GM18907 (cell line): ENCODE data around the gene XYLT1.

ENCODE experiments used
- ATAC-seq: cut with Tn5 transposase; IDR thresholded peaks from one replicate; pipeline ENCODE4 v1.9.1; 2021; ENCODE audit warnings: mild to moderate bottlenecking, moderate library complexity; ENCODE audit not compliant: unreplicated experiment

The XYLT1 gene

GRCh38 chr16:17213025-17213424, 257.7 kb downstream of the XYLT1 start:
- ATAC-seq: no peak

DNA sequence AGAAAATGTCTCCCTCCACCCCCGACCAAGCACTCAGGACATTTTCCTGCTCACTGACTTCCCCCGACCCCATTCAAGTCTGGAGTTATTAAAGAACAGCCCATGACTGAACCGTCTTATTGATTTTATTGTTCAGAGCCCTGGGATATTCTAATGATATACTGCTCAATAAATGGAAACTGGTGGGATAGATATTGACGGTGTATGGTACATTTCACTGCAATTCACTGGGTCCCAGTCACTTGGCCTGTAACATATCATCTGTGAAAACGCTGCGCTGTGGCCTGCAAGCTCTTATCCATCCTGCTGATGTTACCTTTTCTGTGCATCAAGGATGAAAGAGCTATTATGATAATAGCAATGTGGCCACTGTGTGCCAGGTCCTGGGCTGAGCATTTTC, 258.2 kb downstream of the XYLT1 start:
- ATAC-seq: no peak

- no peak for ATAC-seq
Measured at GRCh38 chr16:17211797-17212196, 259.0 kb downstream of the XYLT1 start.

DNA sequence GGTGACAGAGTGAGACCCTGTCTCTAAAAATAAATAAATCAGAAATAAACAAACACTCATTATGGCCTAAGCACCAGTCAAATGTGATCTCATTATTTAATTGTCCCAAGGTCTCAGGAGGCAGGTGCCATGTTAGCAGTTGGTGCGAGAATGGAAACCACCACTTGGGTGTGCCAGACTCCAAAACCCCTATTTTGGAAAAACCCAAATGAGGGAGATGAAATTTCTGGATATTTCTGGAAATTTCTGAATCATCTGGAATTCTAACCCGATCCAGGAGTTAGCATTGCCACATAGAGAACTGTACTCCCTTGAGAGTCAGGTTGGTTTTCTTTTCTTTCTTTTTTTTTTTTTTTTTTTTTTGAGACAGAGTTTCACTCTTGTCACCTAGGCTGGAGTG, 264.0 kb downstream of the XYLT1 start:
- ATAC-seq: no peak

GRCh38 chr16:17205279-17206211, 265.2 kb downstream of the XYLT1 start:
- ATAC-seq: no peak

GRCh38 chr16:17204644-17205043, 266.1 kb downstream of the XYLT1 start:
- no peak for ATAC-seq

DNA sequence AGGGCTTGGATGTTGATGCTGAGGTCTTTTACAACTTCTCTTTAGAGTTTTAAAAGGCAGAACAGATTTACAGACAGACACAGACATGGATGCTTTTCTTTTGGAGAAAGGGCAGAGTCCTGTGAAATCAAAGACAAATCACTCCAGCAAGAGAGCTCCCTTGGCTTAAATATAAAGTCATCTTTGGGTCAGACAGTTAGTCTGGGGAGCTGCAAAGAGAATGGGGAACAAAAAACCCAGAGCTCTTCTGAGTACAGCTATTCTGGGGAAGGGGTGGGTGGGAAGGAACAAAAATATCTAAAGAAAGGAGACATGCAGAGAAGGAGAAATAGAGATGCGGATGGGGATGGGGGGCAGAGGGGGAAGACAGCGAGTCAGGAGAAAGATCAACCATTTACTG, 266.6 kb downstream of the XYLT1 start:
- ATAC-seq: no peak

- ATAC-seq: no peak
Measured at GRCh38 chr16:17203424-17203823, 267.3 kb downstream of the XYLT1 start.

GRCh38 chr16:17199135-17199534, 271.6 kb downstream of the XYLT1 start:
- no peak for ATAC-seq

- ATAC-seq: no peak
Measured at GRCh38 chr16:17196526-17196925, 274.2 kb downstream of the XYLT1 start.

DNA sequence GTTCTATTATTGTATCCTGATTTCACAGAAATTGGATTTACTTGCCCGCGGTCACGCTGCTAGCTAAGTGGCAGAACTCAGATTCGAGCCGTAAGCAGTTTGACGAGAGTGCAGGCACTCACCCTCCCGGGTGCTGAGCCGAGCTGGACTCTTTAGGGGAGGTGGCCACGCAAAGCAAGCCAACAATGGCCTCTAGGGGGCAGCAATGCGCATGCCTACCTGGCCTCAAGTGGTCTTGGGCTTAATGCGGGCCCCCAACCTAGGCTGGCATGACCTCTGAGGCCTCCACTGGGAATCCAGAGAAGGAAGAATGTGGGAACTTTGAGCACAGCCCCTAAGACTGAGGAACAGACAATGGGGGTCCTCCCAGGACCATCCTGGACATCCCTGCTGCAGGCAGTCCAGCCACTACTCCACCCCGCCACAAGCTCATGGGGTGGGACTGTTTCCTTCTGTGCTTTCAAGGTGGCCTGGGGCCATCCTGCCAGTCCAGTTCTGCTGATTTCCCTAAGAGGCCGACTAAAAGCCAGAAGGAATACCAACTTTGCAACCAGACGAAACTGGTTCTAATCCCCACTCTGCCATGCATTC, 276.5 kb downstream of the XYLT1 start:
- no peak for ATAC-seq

DNA sequence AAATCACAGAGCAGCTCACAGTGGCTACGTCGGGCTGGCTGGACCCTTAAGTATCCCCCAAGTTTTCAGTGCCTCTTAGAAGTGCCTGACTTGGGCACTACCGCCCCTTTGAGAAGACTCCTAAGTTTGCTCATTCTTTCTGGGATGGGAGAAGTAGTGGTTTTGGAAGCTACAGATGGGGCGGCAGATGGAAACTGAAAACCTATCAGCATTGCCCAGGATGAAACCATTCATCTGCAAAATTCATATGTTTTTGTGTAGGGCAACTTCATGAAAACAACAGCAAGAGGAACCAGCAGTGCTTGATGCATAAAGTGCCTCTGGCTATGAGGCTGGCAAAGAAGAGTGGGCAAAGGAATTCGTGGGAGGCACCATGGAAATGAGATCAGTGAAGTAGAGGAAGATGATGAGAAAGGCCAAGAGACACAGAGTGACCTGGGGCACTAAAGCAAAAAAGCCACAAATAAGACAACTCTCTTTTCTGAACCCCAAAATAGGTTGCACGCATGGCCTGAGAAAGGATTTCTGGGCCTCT, 277.1 kb downstream of the XYLT1 start:
- ATAC-seq: no peak

- no peak for ATAC-seq
Measured at GRCh38 chr16:17184026-17184425, 286.7 kb downstream of the XYLT1 start.

DNA sequence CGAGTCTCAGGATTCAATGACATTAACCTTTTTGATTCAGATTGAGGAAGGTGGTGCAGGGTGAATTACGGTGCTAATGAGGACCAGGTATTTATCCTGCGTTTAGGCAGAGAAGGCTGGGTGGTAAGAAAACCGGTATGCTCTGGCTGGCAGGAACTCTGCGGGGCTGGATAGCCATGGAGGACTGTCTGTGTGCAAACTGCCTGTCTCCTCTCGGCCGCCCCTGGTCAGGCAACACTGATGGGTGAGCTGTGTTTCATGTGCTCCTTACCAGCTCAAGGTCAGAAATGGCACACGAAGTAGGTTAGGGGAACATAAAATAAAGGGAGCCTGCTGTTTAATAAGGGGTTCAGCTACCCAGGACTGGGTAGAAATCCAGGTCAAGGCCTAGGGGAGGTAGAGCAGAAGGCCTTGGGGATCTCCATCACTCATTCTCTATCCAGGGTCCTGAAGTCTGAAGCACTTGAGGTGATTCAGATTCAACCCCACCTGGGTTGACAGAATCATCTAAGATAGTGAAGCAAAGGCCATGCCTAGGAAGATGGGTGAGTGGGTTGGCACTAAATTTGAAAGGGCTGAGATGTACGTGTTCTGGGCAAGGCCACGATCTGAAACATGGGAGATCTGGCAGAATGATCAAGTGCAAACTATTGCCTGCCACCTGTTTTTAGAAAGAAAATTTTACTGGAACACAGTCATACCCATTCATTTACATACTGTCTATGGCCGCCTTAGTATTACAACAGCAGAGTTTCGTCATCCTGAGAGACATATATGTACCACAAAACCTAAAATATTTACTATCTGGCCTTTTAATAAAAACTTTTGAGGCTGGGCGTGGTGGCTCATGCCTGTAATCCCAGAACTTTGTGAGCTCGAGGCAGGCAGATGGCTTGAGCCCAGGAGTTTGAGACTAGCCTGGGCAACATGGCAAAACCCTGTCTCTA, 292.5 kb downstream of the XYLT1 start:
- ATAC-seq: no peak

DNA sequence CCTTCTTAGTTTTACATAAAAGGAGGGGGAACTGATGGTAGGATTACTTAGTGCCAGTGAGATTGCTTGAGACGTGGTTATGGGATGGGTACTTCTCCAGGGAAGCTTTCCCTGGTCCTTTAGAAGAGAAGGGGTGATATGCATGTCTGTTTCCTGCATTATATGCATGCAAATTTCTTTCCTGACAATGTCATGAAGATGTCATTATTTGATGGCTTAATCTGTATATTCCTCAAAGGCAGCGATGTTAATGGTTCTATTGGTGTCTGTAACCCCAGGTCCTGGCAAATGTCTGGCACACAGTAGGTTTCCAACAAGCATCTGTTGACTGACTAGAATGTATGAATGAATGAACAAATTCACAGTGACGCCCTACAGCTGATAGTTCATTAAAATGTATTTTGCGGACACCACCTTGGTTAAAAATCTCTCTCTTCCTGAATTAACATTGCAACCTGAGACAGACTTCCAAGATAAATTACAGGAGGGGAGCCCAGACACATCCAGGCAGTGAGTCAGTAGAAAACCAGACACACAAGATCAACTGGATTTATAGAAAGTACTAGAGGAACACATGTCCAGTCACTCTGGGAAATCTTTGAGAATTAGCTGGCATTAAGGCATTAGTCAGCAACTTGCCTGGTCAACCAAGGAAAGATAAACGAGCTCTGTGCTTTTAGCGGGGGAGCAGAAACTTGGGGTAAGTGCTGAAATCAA, 293.4 kb downstream of the XYLT1 start:
- no peak for ATAC-seq

DNA sequence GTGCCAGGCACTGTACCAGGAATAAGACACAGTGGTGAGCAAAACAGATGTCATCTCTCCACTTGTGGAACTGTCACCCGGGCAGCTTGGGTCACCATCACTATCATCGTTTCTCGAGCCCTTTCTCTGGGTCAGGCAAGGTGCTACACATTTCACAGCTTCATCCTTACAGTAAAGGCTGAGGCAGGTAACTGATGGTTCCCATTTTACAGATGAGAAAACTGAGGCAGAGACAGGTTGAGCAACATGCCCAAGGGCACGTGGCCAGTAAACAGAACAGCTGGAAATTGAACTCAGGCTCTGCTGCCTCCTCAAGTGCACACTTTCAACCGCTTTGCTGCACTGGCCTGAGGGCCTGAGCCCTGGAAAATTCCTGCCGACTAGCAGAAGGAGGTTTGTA, 294.6 kb downstream of the XYLT1 start:
- ATAC-seq: no peak

- ATAC-seq: no peak
Measured at GRCh38 chr16:17173281-17173680, 297.5 kb downstream of the XYLT1 start.

DNA sequence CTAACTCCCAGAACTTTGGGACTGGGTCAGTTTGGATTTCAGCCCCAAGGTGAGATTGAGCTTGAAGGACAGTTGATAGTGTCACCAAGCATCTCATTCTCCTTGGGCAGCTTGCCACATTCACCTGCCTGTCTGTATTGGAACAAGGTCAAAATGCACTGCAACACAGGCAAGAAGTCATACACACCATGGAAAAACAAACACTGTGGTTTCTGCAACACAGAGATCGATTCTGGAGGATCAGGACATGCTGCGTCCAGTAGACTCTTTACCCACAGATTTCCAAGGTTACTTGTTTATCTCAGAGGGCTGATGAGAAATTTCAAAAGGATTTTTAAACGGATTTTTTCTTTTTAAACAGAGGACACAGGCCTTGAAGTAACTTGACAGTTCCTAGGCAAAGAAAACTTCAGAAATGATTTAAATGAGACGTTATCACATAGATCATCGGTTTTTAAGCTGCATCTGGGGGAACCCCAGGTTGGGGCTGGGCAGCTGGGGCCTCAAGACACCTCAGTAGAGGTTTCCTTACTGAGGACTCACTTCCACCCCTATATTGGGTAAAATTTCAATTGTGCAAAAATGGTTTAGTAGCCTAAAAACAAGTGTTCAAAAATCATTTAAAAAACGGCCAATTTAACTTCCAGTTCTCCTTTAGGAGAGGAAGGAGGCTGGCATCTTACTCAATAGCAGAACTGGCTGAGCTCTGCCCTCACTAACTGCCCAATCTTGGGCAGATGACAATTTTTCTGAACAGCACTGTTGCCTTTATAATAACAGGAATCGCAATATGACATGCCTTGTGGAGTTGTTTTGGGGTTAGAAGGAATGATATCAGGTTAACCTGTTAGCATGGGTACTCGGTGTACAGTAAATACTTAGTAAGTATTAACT, 299.3 kb downstream of the XYLT1 start:
- ATAC-seq: no peak

GRCh38 chr16:17170435-17170834, 300.3 kb downstream of the XYLT1 start:
- ATAC-seq: no peak
